Thyroid gland (tissue), 4 donors: Measurements from ENCODE around the gene SFXN4. TPM values are rescaled to one million over a fixed set of nuclear protein-coding genes. Genes with fewer than 3 reads are reported as not detected.
"Not testable (repeated sequence)": the region's sequence is repeated elsewhere in the genome, so short reads cannot be mapped to it uniquely, and the experiment has no call there.

Source experiments
- DNase-seq, 2 donors: peaks; one replicate each; pipeline ENCODE4 v3.0.0-alpha.2; 2019
- H3K27ac ChIP-seq, 3 donors: fragments of 200-600 bp; sonication (generic); 1 replicate in 2 of 3; 2 replicates in 1 of 3; pipeline ENCODE4 v1.5.1; 2016 to 2019; ENCODE audit warnings: mild to moderate bottlenecking in 1 of 3, moderate library complexity in 1 of 3
- H3K27me3 ChIP-seq: fragments of 200-600 bp; sonication (generic); one replicate; pipeline ENCODE4 v1.5.1; 2019
- H3K36me3 ChIP-seq, 2 donors: fragments of 200-600 bp; sonication (generic); one replicate each; pipeline ENCODE4 v1.5.1; 2016 to 2019
- H3K4me1 ChIP-seq, 2 donors: fragments of 200-600 bp; sonication (generic); one replicate each; pipeline ENCODE4 v1.5.1; 2017 to 2019
- H3K4me3 ChIP-seq, 3 donors: fragments of 200-600 bp; sonication (generic); replicated peaks in 1 of 3; 1 replicate in 2 of 3; 2 replicates in 1 of 3; pipeline ENCODE4 v1.5.1; 2016; ENCODE audit warnings: mild to moderate bottlenecking in 1 of 3
- H3K9me3 ChIP-seq: fragments of 200-600 bp; sonication (generic); one replicate; pipeline ENCODE4 v1.5.1; 2017
- POLR2A ChIP-seq, 2 donors: fragments of 450-650 bp; IDR thresholded peaks; one replicate each; pipeline ENCODE4 v1.6.1; 2017; ENCODE audit warnings: antibody characterized with exemption in 2 of 2, mild to moderate bottlenecking in 2 of 2, moderate library complexity in 1 of 2
- WGBS, 2 donors: methylation state at CpG; one replicate each; pipeline ENCODE4 v1.1.5; 2017; 5-methylcytosine and 5-hydroxymethylcytosine counted together
- intact Hi-C: fragments of 100-400 bp; cut with DNase I; formaldehyde crosslinking; loops from one replicate; pipeline ENCODE4 v1.15.1; 2023
- total RNA-seq, 4 donors: library from RNA; depleted of rRNA; stranded (reverse); fragments of >200 nt; gene quantifications; one replicate each; pipeline ENCODE4 v1.2.3, GENCODE V29; 2016
- TF ChIP-seq, protein P1 (sequence below), 6 experiments: fragments of 200-600 bp in 3 of 6; fragments of 450-650 bp in 3 of 6; sonication (generic) in 3 of 6; IDR thresholded peaks; one replicate each; pipeline ENCODE4 v1.5.1; 2016 to 2019; ENCODE audit warnings: antibody characterized with exemption in 6 of 6, mild to moderate bottlenecking in 2 of 6, inconsistent platforms in 1 of 6, moderate library complexity in 1 of 6

SFXN4 gene
- total RNA-seq, 4 donors from 2014 or later = 17.8 to 88.3 (median 36.3) TPM

GRCh38 chr10:119153661-119154060 is 11.9 kb downstream of the SFXN4 start:
- Histone ChIP-seq H3K27ac (no peak overlapping the region), H3K4me1 (no peaks in the 10 kb centered on the region), H3K27me3 (no peaks in the 10 kb centered on the region), H3K9me3 (no peaks in the 10 kb centered on the region), H3K4me3 (no peak overlapping the region), H3K36me3 (peaks cover 43 to 48% of the 10 kb centered on the region in 2 donors)
- intact Hi-C loops = no loop called here
- DNase-seq = no peak
- WGBS, 2 donors = 92 to 94% methylated on average over 11 to 12 of the region's 12 CpGs
- TF ChIP-seq, protein P1, sequence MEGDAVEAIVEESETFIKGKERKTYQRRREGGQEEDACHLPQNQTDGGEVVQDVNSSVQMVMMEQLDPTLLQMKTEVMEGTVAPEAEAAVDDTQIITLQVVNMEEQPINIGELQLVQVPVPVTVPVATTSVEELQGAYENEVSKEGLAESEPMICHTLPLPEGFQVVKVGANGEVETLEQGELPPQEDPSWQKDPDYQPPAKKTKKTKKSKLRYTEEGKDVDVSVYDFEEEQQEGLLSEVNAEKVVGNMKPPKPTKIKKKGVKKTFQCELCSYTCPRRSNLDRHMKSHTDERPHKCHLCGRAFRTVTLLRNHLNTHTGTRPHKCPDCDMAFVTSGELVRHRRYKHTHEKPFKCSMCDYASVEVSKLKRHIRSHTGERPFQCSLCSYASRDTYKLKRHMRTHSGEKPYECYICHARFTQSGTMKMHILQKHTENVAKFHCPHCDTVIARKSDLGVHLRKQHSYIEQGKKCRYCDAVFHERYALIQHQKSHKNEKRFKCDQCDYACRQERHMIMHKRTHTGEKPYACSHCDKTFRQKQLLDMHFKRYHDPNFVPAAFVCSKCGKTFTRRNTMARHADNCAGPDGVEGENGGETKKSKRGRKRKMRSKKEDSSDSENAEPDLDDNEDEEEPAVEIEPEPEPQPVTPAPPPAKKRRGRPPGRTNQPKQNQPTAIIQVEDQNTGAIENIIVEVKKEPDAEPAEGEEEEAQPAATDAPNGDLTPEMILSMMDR (IDR thresholded peaks at IDR 0.05) = no peak
- TF ChIP-seq POLR2A (IDR thresholded peaks at IDR 0.05) = no peak

GRCh38 chr10:119153041-119153440 is 12.5 kb downstream of the SFXN4 start:
- Histone ChIP-seq H3K4me1 (no peaks in the 10 kb centered on the region), H3K27ac (no peak overlapping the region), H3K9me3 (no peaks in the 10 kb centered on the region), H3K27me3 (no peaks in the 10 kb centered on the region), H3K4me3 (no peak overlapping the region), H3K36me3 (peaks cover 43 to 48% of the 10 kb centered on the region in 2 donors)
- intact Hi-C loops = no loop called here
- no peak for DNase-seq
- no peak for TF ChIP-seq POLR2A (IDR thresholded peaks at IDR 0.05)
- TF ChIP-seq, protein P1 (IDR thresholded peaks at IDR 0.05) = no peak
- WGBS, 2 donors = 92 to 97% methylated on average over 5 of the region's 5 CpGs

DNA sequence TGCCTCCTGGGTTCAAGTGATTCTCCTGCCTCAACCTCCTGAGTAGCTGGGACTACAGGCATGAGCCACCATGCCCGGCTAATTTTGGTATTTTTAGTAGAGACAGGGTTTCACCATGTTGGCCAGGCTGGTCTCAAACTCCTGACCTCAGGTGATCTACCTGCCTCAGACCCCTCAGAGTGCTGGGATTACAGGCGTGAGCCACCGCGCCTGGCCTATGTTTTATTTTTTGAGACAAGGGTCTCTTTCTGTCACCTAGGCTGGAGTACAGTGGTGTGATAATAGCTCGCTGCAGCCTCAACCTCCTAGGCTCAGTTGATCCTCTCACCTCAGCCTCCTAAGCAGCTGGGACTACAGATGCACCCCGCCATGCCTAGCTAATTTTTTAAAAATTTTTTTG is 13.9 kb downstream of the SFXN4 start:
- 99% methylated on average over 6 of the region's 6 CpGs for WGBS, 2 donors
- H3K27me3 ChIP-seq, H3K27ac ChIP-seq, DNase-seq, H3K9me3 ChIP-seq, intact Hi-C loops, H3K4me1 ChIP-seq, H3K4me3 ChIP-seq: not testable (repeated sequence)
- peaks cover 43 to 54% of the 10 kb centered on the region in 2 donors for H3K36me3 ChIP-seq

GRCh38 chr10:119149729-119150128 is 15.8 kb downstream of the SFXN4 start:
- intact Hi-C loops = no loop called here

DNA sequence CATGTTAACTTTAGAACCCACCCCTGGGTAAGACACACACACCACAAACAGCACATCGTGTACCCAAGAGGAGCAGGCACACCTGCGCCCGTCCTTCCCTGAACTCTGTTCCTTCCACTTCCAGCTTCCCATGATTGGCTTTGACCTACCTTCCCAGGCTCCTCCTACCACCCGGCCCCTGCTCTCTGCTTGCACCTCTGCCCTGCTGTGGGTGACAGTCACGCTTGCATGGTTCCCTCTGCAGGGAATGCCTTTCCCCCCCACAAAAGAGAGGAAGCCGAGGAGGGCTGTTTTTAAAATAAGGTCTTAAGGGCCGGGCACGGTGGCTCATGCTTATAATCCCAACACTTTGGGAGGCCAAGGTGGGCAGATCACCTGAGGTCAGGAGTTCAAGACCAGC is 16.4 kb downstream of the SFXN4 start:
- DNase-seq = no peak
- no peaks in the 10 kb centered on the region for H3K27me3 ChIP-seq
- no peak overlapping the region for H3K27ac ChIP-seq
- H3K9me3 ChIP-seq = no peaks in the 10 kb centered on the region
- H3K36me3 ChIP-seq = peaks cover 24 to 41% of the 10 kb centered on the region in 2 donors
- TF ChIP-seq, protein P1 (IDR thresholded peaks at IDR 0.05) = no peak
- TF ChIP-seq POLR2A (IDR thresholded peaks at IDR 0.05) = no peak
- WGBS, 2 donors = 88 to 91% methylated on average over 8 of the region's 8 CpGs
- intact Hi-C loops = no loop called here
- H3K4me1 ChIP-seq = no peaks in the 10 kb centered on the region
- H3K4me3 ChIP-seq = no peak overlapping the region

More at GRCh38 chr10:119149729-119150128, 15.8 kb downstream of the SFXN4 start:
- Histone ChIP-seq H3K9me3 (no peaks in the 10 kb centered on the region), H3K36me3 (peaks cover 30 to 47% of the 10 kb centered on the region in 2 donors), H3K4me3 (no peak overlapping the region), H3K27ac (no peak overlapping the region), H3K27me3 (no peaks in the 10 kb centered on the region), H3K4me1 (no peaks in the 10 kb centered on the region)
- WGBS, 2 donors = 85% methylated on average over 13 of the region's 13 CpGs
- no peak for DNase-seq
- no peak for TF ChIP-seq POLR2A (IDR thresholded peaks at IDR 0.05)
- TF ChIP-seq, protein P1 (IDR thresholded peaks at IDR 0.05) = no peak

DNA sequence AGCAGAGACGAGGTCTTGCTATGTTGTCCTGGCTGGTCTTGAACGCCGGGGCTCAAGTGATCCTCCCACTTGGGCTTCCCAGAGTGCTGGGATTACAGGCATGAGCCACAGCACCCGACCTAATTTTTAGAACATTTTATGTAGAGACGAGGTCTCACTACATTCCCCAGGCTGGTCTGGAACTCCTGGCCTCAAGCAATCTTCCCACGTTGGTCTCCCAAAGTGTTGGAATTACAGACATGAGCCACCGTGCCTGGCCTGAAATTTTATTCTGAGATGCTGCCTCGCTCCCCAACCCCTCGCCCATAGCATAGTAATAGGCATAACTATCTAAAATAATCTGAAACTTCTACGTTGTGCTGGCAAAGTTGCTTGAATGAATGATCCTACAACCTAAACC is 21.9 kb downstream of the SFXN4 start:
- Histone ChIP-seq H3K4me1 (no peaks in the 10 kb centered on the region), H3K9me3 (no peaks in the 10 kb centered on the region), H3K27ac (no peak overlapping the region), H3K27me3 (no peaks in the 10 kb centered on the region), H3K4me3 (no peak overlapping the region), H3K36me3 (peaks cover 0 to 18% of the 10 kb centered on the region in 2 donors)
- TF ChIP-seq, protein P1 (IDR thresholded peaks at IDR 0.05) = no peak
- TF ChIP-seq POLR2A (IDR thresholded peaks at IDR 0.05) = no peak
- intact Hi-C loops = no loop called here
- DNase-seq = no peak
- 93 to 96% methylated on average over 10 of the region's 10 CpGs for WGBS, 2 donors
